ENCODE results near the gene SPHKAP. TPM values are rescaled to one million over a fixed set of nuclear protein-coding genes. Genes with fewer than 3 reads are reported as not detected.

Gene SPHKAP
- total RNA-seq, 1 donor from 2014 or later: not detected

- FAIRE-seq: no peak
- no peak overlapping the region for H3K4me2 ChIP-seq (ENCODE audit: low read length)
- no peak overlapping the region for H3K4me3 ChIP-seq (ENCODE audit: insufficient read depth, low read depth, low read length)
- no peak overlapping the region for H3K4me3 Mint-ChIP-seq (ENCODE audit: unreplicated experiment)
- H3K4me1 ChIP-seq (ENCODE audit: insufficient read depth, low read length): no peaks in the 10 kb centered on the region
- DNase-seq (ENCODE audit: low read depth): no peak
- H3K9me3 ChIP-seq (ENCODE audit: insufficient read depth, low read depth, low read length): no peaks in the 10 kb centered on the region
- no peaks in the 10 kb centered on the region for H3K9me3 Mint-ChIP-seq (ENCODE audit: unreplicated experiment)
- peaks cover 6% of the 10 kb centered on the region for H3K4me1 Mint-ChIP-seq (ENCODE audit: low read depth, unreplicated experiment)
- no peak overlapping the region for H2AFZ ChIP-seq (ENCODE audit: low read depth, low read length)
- H3K27ac Mint-ChIP-seq (ENCODE audit: unreplicated experiment): no peak overlapping the region
- no peaks in the 10 kb centered on the region for H3K36me3 Mint-ChIP-seq (ENCODE audit: low read depth, unreplicated experiment)
- no peak for TF ChIP-seq CTCF (IDR thresholded peaks at IDR 0.05; ENCODE audit: insufficient read depth, low read depth, low read length)
- TF ChIP-seq EZH2 (IDR thresholded peaks at IDR 0.05; ENCODE audit: insufficient read depth, low read length): no peak
- H3K27me3 ChIP-seq (ENCODE audit: insufficient read depth, low read length): no peaks in the 10 kb centered on the region
- no peaks in the 10 kb centered on the region for H3K79me2 ChIP-seq (ENCODE audit: insufficient read depth, low read length)
- no peaks in the 10 kb centered on the region for H3K36me3 ChIP-seq (ENCODE audit: insufficient read depth, low read length)
- H3K27ac ChIP-seq (ENCODE audit: low read depth, low read length): no peak overlapping the region
- H3K27me3 Mint-ChIP-seq (ENCODE audit: low read depth, unreplicated experiment): no peaks in the 10 kb centered on the region
- H3K9ac ChIP-seq (ENCODE audit: low read length): no peak overlapping the region
- no peaks in the 10 kb centered on the region for H4K20me1 ChIP-seq (ENCODE audit: insufficient read depth, low read length)
Observed at GRCh38 chr2:228107846-228108245, 73.6 kb downstream of the SPHKAP start.

- H3K4me1 ChIP-seq (ENCODE audit: insufficient read depth, low read length): no peaks in the 10 kb centered on the region
- H3K36me3 Mint-ChIP-seq (ENCODE audit: low read depth, unreplicated experiment): no peaks in the 10 kb centered on the region
- no peak overlapping the region for H3K27ac Mint-ChIP-seq (ENCODE audit: unreplicated experiment)
- H3K27me3 ChIP-seq (ENCODE audit: insufficient read depth, low read length): no peaks in the 10 kb centered on the region
- no peak overlapping the region for H3K9ac ChIP-seq (ENCODE audit: low read length)
- no peak for DNase-seq (ENCODE audit: low read depth)
- TF ChIP-seq EZH2 (IDR thresholded peaks at IDR 0.05; ENCODE audit: insufficient read depth, low read length): no peak
- no peak for TF ChIP-seq CTCF (IDR thresholded peaks at IDR 0.05; ENCODE audit: insufficient read depth, low read depth, low read length)
- no peak overlapping the region for H3K4me3 Mint-ChIP-seq (ENCODE audit: unreplicated experiment)
- no peaks in the 10 kb centered on the region for H3K36me3 ChIP-seq (ENCODE audit: insufficient read depth, low read length)
- no peak overlapping the region for H3K27ac ChIP-seq (ENCODE audit: low read depth, low read length)
- H3K9me3 Mint-ChIP-seq (ENCODE audit: unreplicated experiment): no peaks in the 10 kb centered on the region
- H3K4me3 ChIP-seq (ENCODE audit: insufficient read depth, low read depth, low read length): no peak overlapping the region
- FAIRE-seq: no peak
- H3K9me3 ChIP-seq (ENCODE audit: insufficient read depth, low read depth, low read length): no peaks in the 10 kb centered on the region
- H3K79me2 ChIP-seq (ENCODE audit: insufficient read depth, low read length): no peaks in the 10 kb centered on the region
- H2AFZ ChIP-seq (ENCODE audit: low read depth, low read length): no peak overlapping the region
- H3K4me1 Mint-ChIP-seq (ENCODE audit: low read depth, unreplicated experiment): peaks cover 6% of the 10 kb centered on the region
- no peak overlapping the region for H3K4me2 ChIP-seq (ENCODE audit: low read length)
- H3K27me3 Mint-ChIP-seq (ENCODE audit: low read depth, unreplicated experiment): no peaks in the 10 kb centered on the region
- no peaks in the 10 kb centered on the region for H4K20me1 ChIP-seq (ENCODE audit: insufficient read depth, low read length)
Observed at GRCh38 chr2:228105526-228106250, 75.8 kb downstream of the SPHKAP start.

- H3K4me1 ChIP-seq (ENCODE audit: insufficient read depth, low read length): no peaks in the 10 kb centered on the region
- no peaks in the 10 kb centered on the region for H3K27me3 ChIP-seq (ENCODE audit: insufficient read depth, low read length)
- Mint-ChIP-seq H3K36me3 (ENCODE audit: low read depth, unreplicated experiment) (no peaks in the 10 kb centered on the region), H3K27ac (ENCODE audit: unreplicated experiment) (no peak overlapping the region), H3K4me3 (ENCODE audit: unreplicated experiment) (no peak overlapping the region), H3K4me1 (ENCODE audit: low read depth, unreplicated experiment) (peaks cover 6% of the 10 kb centered on the region), H3K27me3 (ENCODE audit: low read depth, unreplicated experiment) (no peaks in the 10 kb centered on the region), H3K9me3 (ENCODE audit: unreplicated experiment) (no peaks in the 10 kb centered on the region)
- DNase-seq (ENCODE audit: low read depth): no peak
- TF ChIP-seq EZH2 (IDR thresholded peaks at IDR 0.05; ENCODE audit: insufficient read depth, low read length) (no peak), CTCF (IDR thresholded peaks at IDR 0.05; ENCODE audit: insufficient read depth, low read depth, low read length) (no peak)
- H3K4me2 ChIP-seq (ENCODE audit: low read length): no peak overlapping the region
- no peak overlapping the region for H2AFZ ChIP-seq (ENCODE audit: low read depth, low read length)
- no peaks in the 10 kb centered on the region for H4K20me1 ChIP-seq (ENCODE audit: insufficient read depth, low read length)
- no peaks in the 10 kb centered on the region for H3K9me3 ChIP-seq (ENCODE audit: insufficient read depth, low read depth, low read length)
- no peaks in the 10 kb centered on the region for H3K36me3 ChIP-seq (ENCODE audit: insufficient read depth, low read length)
- no peak overlapping the region for H3K27ac ChIP-seq (ENCODE audit: low read depth, low read length)
- H3K9ac ChIP-seq (ENCODE audit: low read length): no peak overlapping the region
- FAIRE-seq: no peak
- H3K4me3 ChIP-seq (ENCODE audit: insufficient read depth, low read depth, low read length): no peak overlapping the region
- no peaks in the 10 kb centered on the region for H3K79me2 ChIP-seq (ENCODE audit: insufficient read depth, low read length)
Observed at GRCh38 chr2:228104215-228104614, 77.3 kb downstream of the SPHKAP start.

Measured in astrocyte (in vitro differentiated cells and primary cell).